GM10266 (cell line): ENCODE data around the gene PKNOX2.

Source experiments
- DNase-seq: peaks from one replicate; pipeline ENCODE4 v3.0.0; 2012; ENCODE audit errors: extremely low spot score
- CTCF ChIP-seq: IDR thresholded peaks from 2 replicates; pipeline ENCODE4 v1.5.1; 2012; ENCODE audit warnings: mild to moderate bottlenecking, low read depth; ENCODE audit not compliant: control insufficient read depth, insufficient read depth; ENCODE audit errors: missing control alignments

Gene PKNOX2

GRCh38 chr11:125164422-125165110 is at the start of gene PKNOX2:
Gene PKNOX2 (plus strand): TSS chr11:125164751. CDS start chr11:125351306, 186,555 bp downstream.
- peak; percentile 56 for TF ChIP-seq CTCF
- DNase-seq: peak; percentile 76

GRCh38 chr11:125117429-125117828 is 47.1 kb upstream of the PKNOX2 start:
- DNase-seq: no peak
- no peak for TF ChIP-seq CTCF

- DNase-seq: no peak
- TF ChIP-seq CTCF: no peak
These were observed 41.2 kb upstream of the PKNOX2 start for GRCh38 chr11:125123194-125123946.

- TF ChIP-seq CTCF: peak; percentile 53
- DNase-seq: no peak
These were observed 40.5 kb upstream of the PKNOX2 start for GRCh38 chr11:125123947-125124617.

- no peak for DNase-seq
- no peak for TF ChIP-seq CTCF
These were observed 39.9 kb upstream of the PKNOX2 start for GRCh38 chr11:125124618-125124992.

GRCh38 chr11:125128450-125128849 is 36.1 kb upstream of the PKNOX2 start:
- DNase-seq: no peak

More at GRCh38 chr11:125128450-125128849, 36.1 kb upstream of the PKNOX2 start:
- no peak for TF ChIP-seq CTCF
